GM18873 (cell line): ENCODE measurements around the gene VASP.
"Not testable (repeated sequence)": the region's sequence is repeated elsewhere in the genome, so short reads cannot be mapped to it uniquely, and the experiment has no call there.

ENCODE experiments used
- ATAC-seq: cut with Tn5 transposase; IDR thresholded peaks from one replicate; pipeline ENCODE4 v1.9.1; 2021; ENCODE audit warnings: mild to moderate bottlenecking, moderate library complexity, moderate number of reproducible peaks; ENCODE audit not compliant: unreplicated experiment, low FRiP score

VASP gene

GRCh38 chr19:45496349-45496953 lies 10.8 kb upstream of the VASP start:
- no peak for ATAC-seq

- ATAC-seq: no peak
Observed at GRCh38 chr19:45497791-45498190, 9.5 kb upstream of the VASP start.

- no peak for ATAC-seq
Observed at GRCh38 chr19:45498411-45499195, 8.7 kb upstream of the VASP start, which contains the start of gene PPM1N. TSS of gene PPM1N (plus strand) at chr19:45498443. CDS start at chr19:45498473, 30 bp downstream.

- ATAC-seq: no peak
Observed at GRCh38 chr19:45499196-45500180, 7.8 kb upstream of the VASP start.

GRCh38 chr19:45500918-45501729 lies 6.2 kb upstream of the VASP start:
- ATAC-seq: no peak

GRCh38 chr19:45501730-45502014 lies 5.6 kb upstream of the VASP start:
- ATAC-seq: no peak

- ATAC-seq: no peak
Observed at GRCh38 chr19:45502111-45502510, 5.2 kb upstream of the VASP start.

GRCh38 chr19:45503909-45504308 lies 3.4 kb upstream of the VASP start:
- ATAC-seq: no peak

GRCh38 chr19:45505151-45505995 lies 1.9 kb upstream of the VASP start:
- no peak for ATAC-seq

GRCh38 chr19:45505996-45506245 lies 1.4 kb upstream of the VASP start:
- no peak for ATAC-seq

GRCh38 chr19:45506246-45506988 lies 862 bp upstream of the VASP start:
- peak; percentile 47 for ATAC-seq

- ATAC-seq: no peak
Observed at GRCh38 chr19:45507872-45508416, 665 bp downstream of the VASP start.

GRCh38 chr19:45508417-45508860 lies 1.2 kb downstream of the VASP start:
- ATAC-seq: no peak

GRCh38 chr19:45508861-45509691 lies 1.8 kb downstream of the VASP start:
- no peak for ATAC-seq

- ATAC-seq: no peak
Observed at GRCh38 chr19:45509692-45510015, 2.4 kb downstream of the VASP start.

- ATAC-seq: not testable (repeated sequence)
Observed at GRCh38 chr19:45510352-45510751, 3.1 kb downstream of the VASP start.

GRCh38 chr19:45511074-45511473 lies 3.8 kb downstream of the VASP start:
- no peak for ATAC-seq
